K562 (cell line): ENCODE results near the gene PUSL1. TPM values are rescaled to one million over a fixed set of nuclear protein-coding genes. Genes with fewer than 3 reads are reported as not detected.
A peak's percentile ranks its signal among the peaks of the same experiment; 100 is the strongest.

ENCODE experiments used
- CBX5 ChIP-seq: IDR thresholded peaks from 2 replicates; pipeline ENCODE4 v1.6.1; 2014; ENCODE audit warnings: low read depth, borderline replicate concordance
- COPS2 ChIP-seq: fragments of 450-650 bp; conservative IDR thresholded peaks from 2 replicates; pipeline ENCODE4 v1.6.1; 2016; ENCODE audit warnings: mild to moderate bottlenecking, moderate library complexity
- HDAC3 ChIP-seq: fragments of 450-650 bp; IDR thresholded peaks from 2 replicates; pipeline ENCODE4 v1.6.1; 2018; ENCODE audit warnings: borderline replicate concordance, mild to moderate bottlenecking, moderate library complexity; ENCODE audit not compliant: partially characterized antibody
- HEY1 ChIP-seq: fragments of 250-450 bp; sonication (Bioruptor Pico); IDR thresholded peaks from 2 replicates; pipeline ENCODE4 v1.5.0; 2020; ENCODE audit warnings: mild to moderate bottlenecking, moderate library complexity, borderline replicate concordance
- HNRNPLL ChIP-seq: fragments of 200-400 bp; formaldehyde crosslinking; IDR thresholded peaks from 2 replicates; pipeline ENCODE4 v1.6.1; 2017; ENCODE audit warnings: low read length, low read depth, mild to moderate bottlenecking; ENCODE audit not compliant: poor library complexity, severe bottlenecking
- NR2F6 ChIP-seq: fragments of 450-650 bp; formaldehyde crosslinking; IDR thresholded peaks from 2 replicates; pipeline ENCODE4 v1.4.0; 2020; ENCODE audit warnings: mild to moderate bottlenecking
- NR4A1 ChIP-seq, 2 experiments: fragments of 250-450 bp in 1 of 2; fragments of 450-650 bp in 1 of 2; sonication (Bioruptor Pico) in 1 of 2; IDR thresholded peaks; 2 replicates each; pipeline versions ENCODE4 v1.4.0 to v1.6.1; 2016 to 2020; ENCODE audit warnings: mild to moderate bottlenecking in 2 of 2, missing compliant biosample characterization in 1 of 2, missing genetic modification characterization in 1 of 2, moderate library complexity in 1 of 2
- NUFIP1 ChIP-seq: fragments of 450-650 bp; IDR thresholded peaks from 2 replicates; pipeline ENCODE4 v1.6.1; 2018; ENCODE audit not compliant: partially characterized antibody
- POLR2G ChIP-seq: fragments of 200-400 bp; formaldehyde crosslinking; IDR thresholded peaks from 2 replicates; pipeline ENCODE4 v1.6.1; 2017; ENCODE audit warnings: low read depth, mild to moderate bottlenecking, antibody characterized with exemption, low read length, moderate library complexity
- POLR3A ChIP-seq: IDR thresholded peaks from 2 replicates; pipeline ENCODE4 v1.6.1; 2011; ENCODE audit warnings: borderline replicate concordance, mild to moderate bottlenecking, moderate library complexity; ENCODE audit not compliant: insufficient read length, insufficient read depth; ENCODE audit errors: extremely low read depth
- PPARD ChIP-seq: fragments of 250-450 bp; sonication (Bioruptor Pico); IDR thresholded peaks from 2 replicates; pipeline ENCODE4 v1.8.0; 2022; ENCODE audit warnings: inconsistent platforms, mild to moderate bottlenecking, moderate library complexity
- PTRF ChIP-seq: fragments of 450-650 bp; IDR thresholded peaks from 2 replicates; pipeline ENCODE4 v1.6.1; 2016; ENCODE audit warnings: mild to moderate bottlenecking, missing genetic modification characterization, missing compliant biosample characterization
- SIN3A ChIP-seq, 2 experiments: fragments of 150-350 bp in 1 of 2; IDR thresholded peaks; 2 replicates each; pipeline ENCODE4 v1.6.1; 2011 to 2016; ENCODE audit warnings: borderline replicate concordance in 2 of 2, low read depth in 2 of 2, low read length in 2 of 2, mild to moderate bottlenecking in 2 of 2, moderate library complexity in 2 of 2; ENCODE audit not compliant: control insufficient read depth in 1 of 2
- STAG1 ChIP-seq: sonication (generic); formaldehyde crosslinking; IDR thresholded peaks from 2 replicates; pipeline ENCODE4 v1.5.0; 2020; ENCODE audit warnings: missing genetic modification reagents, borderline replicate concordance
- ZBTB9 ChIP-seq: fragments of 450-650 bp; formaldehyde crosslinking; IDR thresholded peaks from 2 replicates; pipeline ENCODE4 v1.4.0; 2020; ENCODE audit warnings: mild to moderate bottlenecking, moderate library complexity
- ZNF134 ChIP-seq: fragments of 250-450 bp; sonication (Bioruptor Pico); conservative IDR thresholded peaks from 2 replicates; pipeline ENCODE4 v1.4.0; 2020
- ZNF23 ChIP-seq: fragments of 250-450 bp; sonication (Bioruptor Pico); IDR thresholded peaks from 2 replicates; pipeline ENCODE4 v1.4.0; 2020; ENCODE audit warnings: mild to moderate bottlenecking
- ZNF431 ChIP-seq: sonication (generic); formaldehyde crosslinking; IDR thresholded peaks from 2 replicates; pipeline ENCODE4 v1.8.0; 2022; ENCODE audit warnings: mild to moderate bottlenecking, missing genetic modification reagents
- polyA plus RNA-seq, 8 experiments: library from polyadenylated mRNA; depleted of rRNA in 4 of 8; stranded (reverse) in 5 of 8; unstranded in 3 of 8; fragments of >200 nt; fragmentation: Nextera tagmentation in 2 of 8; fragmentation: Illumina TruSeq in 1 of 8; extraction: Ambion mirVana in 2 of 8; extraction: Trizol in 1 of 8; gene quantifications; 2 replicates each; pipeline versions ENCODE4 v1.2.1 to v1.2.3, GENCODE V29; 2011 to 2014; ENCODE audit warnings: inconsistent platforms in 1 of 8, missing spikeins in 1 of 8
- total RNA-seq, 7 experiments: library from RNA; depleted of rRNA in 6 of 7; stranded (reverse); fragments of >200 nt in 6 of 7; fragmentation: Illumina TruSeq in 2 of 7; extraction: Trizol in 2 of 7; gene quantifications; 2 replicates each; pipeline versions ENCODE4 v1.2.1 to v1.2.3, GENCODE V29; 2011 to 2021; ENCODE audit warnings: low replicate concordance in 1 of 7
- TF ChIP-seq, protein P1 (sequence below): fragments of 450-650 bp; formaldehyde crosslinking; IDR thresholded peaks from 2 replicates; pipeline ENCODE4 v1.4.0; 2020; ENCODE audit warnings: mild to moderate bottlenecking, moderate library complexity
- TF ChIP-seq, protein P2 (sequence below): sonication (generic); formaldehyde crosslinking; IDR thresholded peaks from 2 replicates; pipeline ENCODE4 v1.8.0; 2022; ENCODE audit warnings: mild to moderate bottlenecking, missing genetic modification reagents
- TF ChIP-seq, protein P3 (sequence below): fragments of 450-650 bp; IDR thresholded peaks from 2 replicates; pipeline ENCODE4 v1.6.1; 2016; ENCODE audit warnings: mild to moderate bottlenecking

Gene PUSL1
- total and polyA plus RNA-seq, 9 of the 15 experiments (the other 6 are each of a cell fraction or from before 2014, with no cell fraction given): 0.62 to 86.9 (median 13.6) TPM

DNA sequence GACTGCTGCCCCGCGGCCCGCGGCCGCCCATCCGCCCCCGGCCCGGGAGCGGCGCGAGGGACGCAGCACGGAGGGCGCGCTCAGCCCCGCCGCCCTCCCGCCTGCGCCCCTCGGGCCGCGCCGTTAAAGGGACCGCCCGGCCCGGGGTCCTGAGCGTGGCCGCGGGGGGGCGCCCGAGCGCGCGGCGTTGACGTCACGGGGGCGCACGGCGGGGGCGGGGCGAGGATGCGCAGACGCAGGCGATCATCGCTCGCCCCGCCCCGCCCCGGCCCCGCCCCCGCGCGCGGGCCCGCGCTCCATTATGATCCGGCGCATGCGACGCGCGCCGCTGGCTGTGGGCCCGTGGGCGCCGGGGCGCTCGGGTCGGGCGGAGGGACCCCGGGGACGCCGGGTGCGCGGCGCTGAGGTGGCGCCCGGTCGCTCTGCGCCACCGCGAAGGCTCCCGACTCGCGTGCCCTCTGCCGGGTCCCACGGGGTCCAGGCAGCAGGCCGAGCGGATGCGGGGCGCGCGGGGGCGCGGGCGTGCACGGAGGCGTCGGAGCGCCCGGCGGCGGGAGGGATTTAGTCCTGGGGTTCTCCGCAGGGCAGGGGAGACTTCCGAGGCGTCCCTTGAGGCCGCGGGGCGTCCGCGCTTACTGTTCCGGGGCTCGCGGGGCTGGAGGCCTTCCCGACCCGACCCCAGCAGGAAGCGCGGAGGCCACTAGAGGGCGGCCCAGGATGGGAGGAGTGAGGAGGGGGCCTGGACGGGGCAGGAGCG lies 41.0 kb downstream of the PUSL1 start, which contains the start of gene DVL1 (continued):
- TF ChIP-seq HNRNPLL (no peak), PPARD (CRISPR knock-in tag) (no peak), ZBTB9 (CRISPR knock-in tag) (peak; percentile 89), ZNF23 (CRISPR knock-in tag) (no peak), HEY1 (CRISPR knock-in tag) (no peak), PTRF (tag) (no peak), CBX5 (no peak), HDAC3 (no peak), COPS2 (no peak), POLR2G (peak; percentile 85), ZNF431 (CRISPR knock-in tag) (0 out of 2 replicates have a peak, but pooled peaks have one; percentile 20), NR2F6 (no peak), NR4A1 (CRISPR knock-in tag; IDR thresholded peaks at IDR 0.05) (no peak), NR4A1 (tag; IDR thresholded peaks at IDR 0.05) (peak; percentile 70; the same call in 1 of the 2 replicates), STAG1 (CRISPR knock-in tag) (0 out of 2 replicates have a peak, but pooled peaks have one; percentile 34), NUFIP1 (no peak), POLR3A (no peak), SIN3A (IDR thresholded peaks at IDR 0.05; ENCODE audit: borderline replicate concordance in 2 of 2, control insufficient read depth in 1 of 2, low read depth in 2 of 2, low read length in 2 of 2) (peak; percentile 62 to 82; a peak in 3 of 4 replicates), ZNF134 (CRISPR knock-in tag) (no peak)
- TF ChIP-seq, protein P1, sequence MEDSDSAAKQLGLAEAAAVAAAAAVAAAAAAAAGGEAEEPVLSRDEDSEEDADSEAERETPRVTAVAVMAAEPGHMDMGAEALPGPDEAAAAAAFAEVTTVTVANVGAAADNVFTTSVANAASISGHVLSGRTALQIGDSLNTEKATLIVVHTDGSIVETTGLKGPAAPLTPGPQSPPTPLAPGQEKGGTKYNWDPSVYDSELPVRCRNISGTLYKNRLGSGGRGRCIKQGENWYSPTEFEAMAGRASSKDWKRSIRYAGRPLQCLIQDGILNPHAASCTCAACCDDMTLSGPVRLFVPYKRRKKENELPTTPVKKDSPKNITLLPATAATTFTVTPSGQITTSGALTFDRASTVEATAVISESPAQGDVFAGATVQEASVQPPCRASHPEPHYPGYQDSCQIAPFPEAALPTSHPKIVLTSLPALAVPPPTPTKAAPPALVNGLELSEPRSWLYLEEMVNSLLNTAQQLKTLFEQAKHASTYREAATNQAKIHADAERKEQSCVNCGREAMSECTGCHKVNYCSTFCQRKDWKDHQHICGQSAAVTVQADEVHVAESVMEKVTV (CRISPR knock-in tag): peak; percentile 33; the same call in 1 of the 2 replicates
- TF ChIP-seq, protein P2, sequence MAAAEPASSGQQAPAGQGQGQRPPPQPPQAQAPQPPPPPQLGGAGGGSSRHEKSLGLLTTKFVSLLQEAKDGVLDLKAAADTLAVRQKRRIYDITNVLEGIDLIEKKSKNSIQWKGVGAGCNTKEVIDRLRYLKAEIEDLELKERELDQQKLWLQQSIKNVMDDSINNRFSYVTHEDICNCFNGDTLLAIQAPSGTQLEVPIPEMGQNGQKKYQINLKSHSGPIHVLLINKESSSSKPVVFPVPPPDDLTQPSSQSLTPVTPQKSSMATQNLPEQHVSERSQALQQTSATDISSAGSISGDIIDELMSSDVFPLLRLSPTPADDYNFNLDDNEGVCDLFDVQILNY (CRISPR knock-in tag): no peak
- TF ChIP-seq, protein P3, sequence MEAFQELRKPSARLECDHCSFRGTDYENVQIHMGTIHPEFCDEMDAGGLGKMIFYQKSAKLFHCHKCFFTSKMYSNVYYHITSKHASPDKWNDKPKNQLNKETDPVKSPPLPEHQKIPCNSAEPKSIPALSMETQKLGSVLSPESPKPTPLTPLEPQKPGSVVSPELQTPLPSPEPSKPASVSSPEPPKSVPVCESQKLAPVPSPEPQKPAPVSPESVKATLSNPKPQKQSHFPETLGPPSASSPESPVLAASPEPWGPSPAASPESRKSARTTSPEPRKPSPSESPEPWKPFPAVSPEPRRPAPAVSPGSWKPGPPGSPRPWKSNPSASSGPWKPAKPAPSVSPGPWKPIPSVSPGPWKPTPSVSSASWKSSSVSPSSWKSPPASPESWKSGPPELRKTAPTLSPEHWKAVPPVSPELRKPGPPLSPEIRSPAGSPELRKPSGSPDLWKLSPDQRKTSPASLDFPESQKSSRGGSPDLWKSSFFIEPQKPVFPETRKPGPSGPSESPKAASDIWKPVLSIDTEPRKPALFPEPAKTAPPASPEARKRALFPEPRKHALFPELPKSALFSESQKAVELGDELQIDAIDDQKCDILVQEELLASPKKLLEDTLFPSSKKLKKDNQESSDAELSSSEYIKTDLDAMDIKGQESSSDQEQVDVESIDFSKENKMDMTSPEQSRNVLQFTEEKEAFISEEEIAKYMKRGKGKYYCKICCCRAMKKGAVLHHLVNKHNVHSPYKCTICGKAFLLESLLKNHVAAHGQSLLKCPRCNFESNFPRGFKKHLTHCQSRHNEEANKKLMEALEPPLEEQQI: no peak
